CD4-positive, alpha-beta T cell treated with Interleukin-2 at 100 ng/mL for 4 hours (primary cell): ENCODE results near the gene KRT25.
"Not testable (repeated sequence)": the region's sequence is repeated elsewhere in the genome, so short reads cannot be mapped to it uniquely, and the experiment has no call there.

ENCODE experiments used
- DNase-seq: peaks from one replicate; pipeline ENCODE4 v3.0.0-alpha.2; 2020; ENCODE audit warnings: low spot score

Gene KRT25

GRCh38 chr17:40753804-40754203 lies 1.3 kb downstream of the KRT25 start:
- DNase-seq: no peak

GRCh38 chr17:40751065-40751464 lies 4.1 kb downstream of the KRT25 start:
- no peak for DNase-seq

DNA sequence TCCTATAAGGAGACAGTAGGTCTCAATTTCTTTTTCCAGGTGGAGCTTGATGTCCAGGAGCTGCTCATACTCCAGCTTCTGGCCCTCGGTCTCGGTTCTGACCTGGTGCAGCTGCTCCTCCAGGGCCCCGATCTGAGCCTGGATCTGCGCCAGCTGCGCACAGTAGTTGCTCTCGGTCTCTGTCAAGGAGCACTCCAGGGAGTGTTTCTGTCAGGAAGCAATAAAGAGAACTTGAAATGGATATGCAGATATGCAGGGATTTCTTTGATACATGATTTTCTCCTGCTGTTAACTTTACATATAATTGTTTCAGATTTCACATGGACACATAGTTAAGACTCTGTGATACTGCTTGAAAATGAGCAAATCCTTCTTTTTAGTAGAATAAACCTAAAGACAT lies 4.7 kb downstream of the KRT25 start:
- DNase-seq: no peak

DNA sequence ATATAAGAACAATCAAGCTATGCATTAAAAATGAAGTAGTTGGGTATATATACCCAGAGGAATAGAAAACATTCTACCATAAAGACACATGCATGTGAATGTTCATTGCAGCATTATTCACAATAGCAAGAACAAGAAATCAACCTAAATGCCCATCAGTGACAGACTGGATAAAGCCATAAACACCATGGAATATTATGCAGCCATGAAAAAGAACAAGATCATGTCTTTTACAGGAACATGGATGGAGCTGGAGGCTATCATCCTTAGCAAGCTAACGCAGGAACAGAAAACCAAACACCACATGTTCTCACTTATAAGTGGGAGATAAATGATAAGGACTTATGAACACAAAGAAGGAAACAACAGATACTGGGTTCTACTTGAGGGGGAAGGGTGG lies 6.5 kb downstream of the KRT25 start:
- not testable (repeated sequence) for DNase-seq

DNA sequence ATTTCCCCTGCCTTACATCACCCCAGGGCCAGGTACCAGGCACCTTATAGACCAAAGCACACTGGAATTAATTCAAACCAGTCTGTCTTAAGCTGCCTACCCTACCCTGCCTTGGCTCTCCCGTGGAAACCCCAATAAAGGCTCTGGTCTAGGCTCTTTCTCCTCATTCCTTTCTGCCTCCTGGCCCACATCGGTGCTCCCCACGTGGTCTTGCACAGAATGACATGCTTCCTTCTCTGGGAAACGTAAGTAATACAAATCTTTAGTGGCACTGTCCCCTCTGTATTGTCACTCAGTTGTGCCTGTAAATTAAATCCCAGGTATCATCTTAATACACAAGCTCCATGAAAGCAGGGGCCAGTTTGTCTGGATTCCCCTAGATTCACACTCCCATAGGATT lies 16.6 kb downstream of the KRT25 start:
- no peak for DNase-seq

DNA sequence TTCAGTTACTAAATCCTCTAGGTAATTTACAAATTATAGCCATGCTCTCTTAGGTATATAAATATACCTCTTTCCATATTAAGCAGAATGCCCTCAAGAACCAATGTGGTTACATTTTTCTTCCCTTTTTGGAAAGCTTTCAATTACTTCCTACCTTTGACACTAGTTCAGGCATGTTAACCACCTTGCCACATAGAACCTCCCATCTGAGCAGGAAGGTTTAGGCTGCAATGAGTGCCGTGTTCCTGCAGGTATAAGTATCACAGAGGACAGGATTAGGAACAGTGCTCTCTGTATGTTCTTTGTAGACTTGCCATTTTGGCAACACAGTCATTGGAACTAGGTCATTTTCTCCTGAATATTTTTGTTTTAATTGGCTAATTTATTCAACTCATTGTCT lies 20.1 kb downstream of the KRT25 start:
- DNase-seq: no peak

DNA sequence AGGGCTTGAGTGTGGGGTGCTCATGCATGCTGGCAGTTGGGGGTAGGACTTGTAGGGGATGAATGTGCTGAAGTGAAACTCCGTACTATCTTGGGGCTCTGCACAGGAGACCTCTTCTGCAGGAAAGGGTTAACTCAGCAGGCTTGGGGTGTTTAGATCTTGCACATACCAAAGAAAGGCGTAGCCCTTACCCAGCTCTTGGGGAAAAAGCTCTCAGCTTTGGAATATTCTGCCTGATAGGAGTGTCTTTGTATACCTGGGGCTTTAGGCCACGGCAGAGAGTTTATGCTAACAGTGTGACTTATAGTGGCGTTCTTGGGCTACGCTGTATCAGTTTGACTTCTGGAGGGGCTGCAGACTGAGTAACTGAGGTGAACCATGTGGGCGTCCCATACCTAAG lies 21.1 kb downstream of the KRT25 start:
- DNase-seq: no peak

- no peak for DNase-seq
Measured at GRCh38 chr17:40730970-40731369, 24.2 kb downstream of the KRT25 start.

DNA sequence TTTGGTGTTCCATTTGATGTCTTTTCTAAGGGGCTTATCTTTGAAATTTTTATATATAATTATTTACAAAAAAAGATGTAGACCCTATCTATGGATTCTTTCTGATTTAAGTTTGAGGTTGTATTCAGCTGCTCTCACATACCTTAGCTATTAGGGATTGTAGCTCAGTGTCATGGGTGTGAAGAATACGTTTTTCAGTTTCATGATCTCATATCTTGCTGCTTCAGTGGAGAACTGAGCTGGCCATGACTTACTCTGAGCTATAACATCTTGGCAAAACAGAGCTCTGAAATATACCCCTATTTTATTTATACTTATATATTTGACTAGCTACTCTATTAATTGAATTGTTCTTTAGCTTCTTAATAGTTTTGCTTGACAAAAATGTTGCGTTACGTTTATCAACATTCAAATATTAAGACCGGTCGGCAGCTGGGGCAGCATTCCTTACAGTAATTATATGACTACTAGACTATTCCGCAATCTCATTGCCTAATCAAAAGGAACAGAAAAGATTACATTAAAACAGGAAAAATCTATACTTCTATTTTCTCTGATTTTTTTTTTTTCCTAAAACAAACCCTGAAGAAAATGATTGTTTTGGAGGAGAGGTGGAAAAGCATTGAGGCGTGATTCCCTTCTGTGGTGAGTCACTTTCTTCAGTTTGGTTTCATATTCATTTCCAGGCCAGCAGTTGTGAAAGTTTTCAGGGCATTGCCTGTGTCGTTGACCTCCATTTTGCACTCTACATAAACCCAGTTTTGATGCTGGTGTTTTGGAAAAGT lies 27.5 kb downstream of the KRT25 start:
- DNase-seq: no peak

- DNase-seq: peak; percentile 4
Measured at GRCh38 chr17:40726919-40727318, 28.2 kb downstream of the KRT25 start.

GRCh38 chr17:40724656-40725055 lies 30.5 kb downstream of the KRT25 start:
- no peak for DNase-seq

GRCh38 chr17:40722241-40722640 lies 32.9 kb downstream of the KRT25 start:
- DNase-seq: no peak

- no peak for DNase-seq
Measured at GRCh38 chr17:40720899-40721298, 34.2 kb downstream of the KRT25 start.

GRCh38 chr17:40718930-40719329 lies 36.2 kb downstream of the KRT25 start:
- no peak for DNase-seq

- DNase-seq: no peak
Measured at GRCh38 chr17:40717776-40718175, 37.4 kb downstream of the KRT25 start.

DNA sequence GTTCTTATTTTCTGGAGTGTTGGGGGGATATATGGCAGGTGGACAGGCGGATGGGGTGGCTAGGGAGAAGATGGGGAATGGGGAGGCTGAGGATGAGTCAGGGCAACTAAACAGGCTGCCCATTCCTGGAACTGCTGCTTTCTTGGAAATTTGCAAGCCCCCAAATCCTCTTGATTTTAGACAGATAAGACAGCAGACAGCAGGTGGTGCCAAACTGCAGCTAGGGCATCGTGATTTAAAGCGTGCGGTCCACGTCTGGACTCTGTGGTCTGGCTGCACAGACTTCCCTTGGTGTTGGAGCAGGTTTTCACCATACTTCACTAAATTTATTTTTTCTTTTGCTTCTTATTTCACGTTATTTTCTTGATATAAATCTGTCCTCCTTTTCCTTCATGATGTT lies 40.7 kb downstream of the KRT25 start:
- no peak for DNase-seq

DNA sequence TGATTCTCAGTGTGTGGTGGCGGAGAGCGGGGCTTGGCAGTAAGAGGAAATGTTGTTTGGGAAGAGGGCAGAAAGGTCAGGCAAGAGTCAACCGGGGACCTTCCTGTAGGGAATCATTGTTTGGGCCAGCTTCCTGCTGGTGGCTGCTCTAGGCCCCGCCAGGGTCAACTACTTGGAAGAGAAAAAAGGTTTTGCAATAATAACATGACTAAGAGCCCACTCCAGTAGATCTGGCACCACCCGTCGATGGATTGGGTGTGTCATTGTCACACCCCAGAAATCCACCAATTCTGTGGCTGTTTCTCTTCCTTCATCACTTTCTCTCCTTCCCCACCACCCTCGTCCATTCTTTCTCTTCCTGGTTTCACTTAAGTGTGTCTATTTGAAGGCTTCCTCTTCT lies 47.4 kb downstream of the KRT25 start:
- no peak for DNase-seq

DNA sequence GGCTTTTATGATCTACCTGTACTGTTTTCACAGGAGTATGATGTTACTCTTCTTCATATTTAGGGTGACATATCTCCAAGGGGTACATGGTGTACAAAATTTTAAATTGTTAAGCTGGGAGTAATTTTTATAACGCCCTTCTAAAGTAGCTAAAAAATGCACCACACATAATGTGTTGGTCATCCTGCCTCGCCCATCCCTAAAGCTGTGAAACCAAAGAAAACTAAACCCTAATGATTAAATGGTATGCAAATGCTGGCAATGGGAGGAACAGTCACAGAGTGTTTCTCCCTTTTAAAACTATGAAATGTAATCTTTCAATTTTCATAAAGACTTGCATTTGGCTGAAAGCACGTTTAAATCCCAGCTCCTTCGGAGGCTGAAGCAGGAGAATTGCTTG lies 49.5 kb downstream of the KRT25 start:
- DNase-seq: no peak

DNA sequence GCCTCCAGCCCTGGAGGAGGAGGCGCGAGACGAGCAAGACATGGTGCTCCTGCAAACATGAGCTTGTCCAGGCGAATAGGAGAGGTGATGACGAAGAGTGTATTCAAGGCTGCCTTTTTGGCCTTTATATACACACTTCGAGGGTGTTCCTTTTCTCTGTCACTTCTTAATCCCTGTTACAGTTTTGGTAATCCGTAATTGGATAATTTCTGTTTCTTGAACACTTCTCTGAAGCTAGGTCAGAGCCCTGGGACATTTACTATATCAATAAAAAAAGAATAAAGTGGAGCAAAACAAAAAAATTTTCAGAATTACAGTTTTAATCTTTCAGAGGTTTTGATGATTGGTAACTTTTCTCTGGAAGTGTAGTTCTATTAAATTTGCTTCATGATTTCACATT lies 51.5 kb downstream of the KRT25 start, which contains the start of gene KRT24:
KRT24 (minus strand) TSS at position 101 of the 400 bp plus-strand sequence; CDS start at position 42, 59 bp downstream.
- DNase-seq: no peak

- DNase-seq: no peak
Measured at GRCh38 chr17:40702271-40702670, 52.9 kb downstream of the KRT25 start.

DNA sequence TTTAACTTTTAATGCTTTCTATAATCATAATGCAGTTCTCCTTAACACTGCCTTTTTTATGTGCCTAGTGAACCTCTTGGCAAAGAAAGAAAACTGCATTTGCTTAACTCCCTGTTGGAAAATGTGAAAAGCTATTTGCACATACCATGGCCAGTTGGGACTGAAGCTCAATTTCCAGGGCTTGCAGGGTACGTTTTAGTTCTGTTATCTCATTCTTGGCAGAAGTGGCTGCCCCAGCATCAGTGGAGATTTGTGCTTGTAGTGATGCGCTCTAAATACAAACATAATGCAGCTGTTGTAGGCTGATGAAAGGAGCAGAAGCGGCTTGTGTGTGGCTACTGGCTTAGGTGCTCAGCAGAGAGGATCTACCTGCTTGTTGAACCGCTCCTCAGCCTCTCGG lies 55.3 kb downstream of the KRT25 start:
- DNase-seq: no peak

DNA sequence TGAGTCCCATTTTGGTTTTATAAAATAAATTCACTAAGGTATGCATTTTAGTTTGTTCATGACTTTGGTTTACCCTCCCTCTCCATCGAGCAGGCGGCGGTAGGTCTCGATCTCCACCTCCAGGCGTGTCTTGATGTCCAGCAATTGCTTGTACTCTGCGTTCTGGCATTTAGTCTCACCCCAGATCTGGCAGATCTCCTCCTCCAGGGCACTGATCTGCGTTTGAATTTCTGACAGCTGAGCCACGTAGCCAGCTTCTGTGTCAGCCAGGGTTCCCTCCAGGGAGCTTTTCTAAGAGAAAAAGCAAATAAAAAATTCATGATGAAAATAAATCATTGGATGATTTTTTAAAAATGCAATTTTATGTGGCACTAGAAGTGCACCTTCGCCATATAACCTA lies 55.8 kb downstream of the KRT25 start:
- no peak for DNase-seq
